GM06990 (cell line): ENCODE data around the gene LDLR.

ENCODE experiments used
- DNase-seq: peaks from one replicate; pipeline ENCODE4 v3.0.0-alpha.2; 2011; ENCODE audit not compliant: insufficient read length; ENCODE audit errors: extremely low read depth
- H3K27me3 ChIP-seq: replicated peaks from 2 replicates; pipeline ENCODE4 v1.6.0; 2011; ENCODE audit warnings: low read length; ENCODE audit not compliant: control insufficient read depth, insufficient read depth
- H3K36me3 ChIP-seq: 2 replicates; pipeline ENCODE4 v1.5.1; 2011; ENCODE audit warnings: low read length; ENCODE audit not compliant: control insufficient read depth, insufficient read depth
- H3K4me3 ChIP-seq: replicated peaks from 2 replicates; pipeline ENCODE4 v1.5.1; 2011; ENCODE audit warnings: low read depth, mild to moderate bottlenecking, control low read depth, low read length
- TF ChIP-seq, protein P1 (sequence below): IDR thresholded peaks from 2 replicates; pipeline ENCODE4 v1.5.1; 2011; ENCODE audit warnings: low read length, control low read depth, mild to moderate bottlenecking, inconsistent platforms; ENCODE audit not compliant: insufficient read depth, poor library complexity, severe bottlenecking

Gene LDLR

GRCh38 chr19:11054628-11055027 is 34.6 kb upstream of the LDLR start:
- H3K4me3 ChIP-seq: no peak overlapping the region
- H3K27me3 ChIP-seq: no peaks in the 10 kb centered on the region
- TF ChIP-seq, protein P1, sequence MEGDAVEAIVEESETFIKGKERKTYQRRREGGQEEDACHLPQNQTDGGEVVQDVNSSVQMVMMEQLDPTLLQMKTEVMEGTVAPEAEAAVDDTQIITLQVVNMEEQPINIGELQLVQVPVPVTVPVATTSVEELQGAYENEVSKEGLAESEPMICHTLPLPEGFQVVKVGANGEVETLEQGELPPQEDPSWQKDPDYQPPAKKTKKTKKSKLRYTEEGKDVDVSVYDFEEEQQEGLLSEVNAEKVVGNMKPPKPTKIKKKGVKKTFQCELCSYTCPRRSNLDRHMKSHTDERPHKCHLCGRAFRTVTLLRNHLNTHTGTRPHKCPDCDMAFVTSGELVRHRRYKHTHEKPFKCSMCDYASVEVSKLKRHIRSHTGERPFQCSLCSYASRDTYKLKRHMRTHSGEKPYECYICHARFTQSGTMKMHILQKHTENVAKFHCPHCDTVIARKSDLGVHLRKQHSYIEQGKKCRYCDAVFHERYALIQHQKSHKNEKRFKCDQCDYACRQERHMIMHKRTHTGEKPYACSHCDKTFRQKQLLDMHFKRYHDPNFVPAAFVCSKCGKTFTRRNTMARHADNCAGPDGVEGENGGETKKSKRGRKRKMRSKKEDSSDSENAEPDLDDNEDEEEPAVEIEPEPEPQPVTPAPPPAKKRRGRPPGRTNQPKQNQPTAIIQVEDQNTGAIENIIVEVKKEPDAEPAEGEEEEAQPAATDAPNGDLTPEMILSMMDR: no peak
- peaks cover 20% of the 10 kb centered on the region for H3K36me3 ChIP-seq
- no peak for DNase-seq

- DNase-seq: no peak
- H3K36me3 ChIP-seq: peaks cover 33% of the 10 kb centered on the region
- H3K27me3 ChIP-seq: no peaks in the 10 kb centered on the region
- TF ChIP-seq, protein P1: no peak
- no peak overlapping the region for H3K4me3 ChIP-seq
Observed at GRCh38 chr19:11058246-11059030, 30.8 kb upstream of the LDLR start.

DNA sequence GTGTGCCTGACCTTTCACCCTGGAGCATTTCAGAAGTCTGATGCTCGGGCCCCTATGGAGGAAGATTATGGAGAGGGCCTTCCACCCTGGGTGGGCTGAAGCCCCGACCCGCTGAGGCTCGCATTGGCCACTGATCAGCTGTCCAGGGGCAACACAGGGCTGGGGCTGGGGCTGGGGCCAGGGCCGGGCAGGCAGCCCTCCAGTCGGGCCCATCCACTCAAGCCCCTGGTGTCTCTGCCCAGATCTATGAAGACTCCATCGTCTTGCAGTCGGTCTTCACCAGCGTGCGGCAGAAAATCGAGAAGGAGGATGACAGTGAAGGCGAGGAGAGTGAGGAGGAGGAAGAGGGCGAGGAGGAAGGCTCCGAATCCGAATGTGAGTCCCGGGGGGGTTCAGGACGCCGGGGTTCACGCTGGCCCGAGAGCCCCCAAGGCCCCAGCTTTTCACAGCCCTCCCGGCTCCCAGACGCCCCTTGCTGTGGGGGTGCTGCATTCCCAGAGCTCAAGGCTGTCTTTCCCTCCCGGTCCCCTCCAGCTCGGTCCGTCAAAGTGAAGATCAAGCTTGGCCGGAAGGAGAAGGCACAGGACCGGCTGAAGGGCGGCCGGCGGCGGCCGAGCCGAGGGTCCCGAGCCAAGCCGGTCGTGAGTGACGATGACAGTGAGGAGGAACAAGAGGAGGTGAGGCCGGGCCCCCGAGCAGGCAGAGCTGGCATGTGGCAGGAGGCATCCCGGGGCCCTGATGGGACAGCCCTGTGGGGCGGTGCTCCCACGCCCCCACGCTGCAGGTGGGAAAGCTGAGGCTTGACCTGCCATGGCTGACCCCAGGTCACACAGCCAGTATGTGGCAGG is 29.5 kb upstream of the LDLR start:
- H3K36me3 ChIP-seq: peaks cover 27% of the 10 kb centered on the region
- DNase-seq: no peak
- TF ChIP-seq, protein P1: no peak

GRCh38 chr19:11061952-11062351 is 27.3 kb upstream of the LDLR start:
- no peak for DNase-seq
- H3K27me3 ChIP-seq: no peaks in the 10 kb centered on the region
- peaks cover 25% of the 10 kb centered on the region for H3K36me3 ChIP-seq
- H3K4me3 ChIP-seq: no peak overlapping the region
- TF ChIP-seq, protein P1: no peak

More for the DNA sequence above, 29.5 kb upstream of the LDLR start:
- Histone ChIP-seq H3K27me3 (no peaks in the 10 kb centered on the region), H3K4me3 (no peak overlapping the region)

DNA sequence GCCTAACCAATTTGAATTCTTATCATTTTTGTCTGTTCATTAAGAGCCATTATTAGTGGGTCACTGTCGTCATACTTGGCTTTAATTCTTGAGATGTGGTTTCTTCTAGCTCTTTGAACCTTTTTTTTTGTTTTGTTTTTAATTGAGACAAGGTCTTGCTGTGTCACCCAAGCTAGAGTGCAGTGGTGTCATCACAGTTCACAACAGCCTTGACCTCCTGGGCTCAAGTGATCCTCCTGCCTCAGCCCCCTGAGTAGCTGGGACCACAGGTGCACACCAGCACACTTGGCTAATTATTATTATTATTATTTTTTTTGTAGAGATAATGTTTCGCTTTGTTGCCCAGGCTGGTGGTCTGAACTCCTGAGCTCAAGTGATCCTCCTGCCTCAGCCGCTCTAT is 25.8 kb upstream of the LDLR start:
- no peak for DNase-seq

More for the DNA sequence above, 25.8 kb upstream of the LDLR start:
- H3K36me3 ChIP-seq: peaks cover 22% of the 10 kb centered on the region
- TF ChIP-seq, protein P1: no peak
- no peak overlapping the region for H3K4me3 ChIP-seq
- H3K27me3 ChIP-seq: no peaks in the 10 kb centered on the region
